HUDEP-2 (cell line): ENCODE data around the gene BICD2.
A peak's percentile ranks its signal among the peaks of the same experiment; 100 is the strongest.
"Not testable (repeated sequence)": the region's sequence is repeated elsewhere in the genome, so short reads cannot be mapped to it uniquely, and the experiment has no call there.

Source experiments
- DNase-seq, 76 experiments: peaks; one replicate each; lab custom pipeline; 2025; ENCODE audit not compliant: unreplicated experiment in 76 of 76; lab: John Stamatoyannopoulos, UW

Gene BICD2

DNA sequence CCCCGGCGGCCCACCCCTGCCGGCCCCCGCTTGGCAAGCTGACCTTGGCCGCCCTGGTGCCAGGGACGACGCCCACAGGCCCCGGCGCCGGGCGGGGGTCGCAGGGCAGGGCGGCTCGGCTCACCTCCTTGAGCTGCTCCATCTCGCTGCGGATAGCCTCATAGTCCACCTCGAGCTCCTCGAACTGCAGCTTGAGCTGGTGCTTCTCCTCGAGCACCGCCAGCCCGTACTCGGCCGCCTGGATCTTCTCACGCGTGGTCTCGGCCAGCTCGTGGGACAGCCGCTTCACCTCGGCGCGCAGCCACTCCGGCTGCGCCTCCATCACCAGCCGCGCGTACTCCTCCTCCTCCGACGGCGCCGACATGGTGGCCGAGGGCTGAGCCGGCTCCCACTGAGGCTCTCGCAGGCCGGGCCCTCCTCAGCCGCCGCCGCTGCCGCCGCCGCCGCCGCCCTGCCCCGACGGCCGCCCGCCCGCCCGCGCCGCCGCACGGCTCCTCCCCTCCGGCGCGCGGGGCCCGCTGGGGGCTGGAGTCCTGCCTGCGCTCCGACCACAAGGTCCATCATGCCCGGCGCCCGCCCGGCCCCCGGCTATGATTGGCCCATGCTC, at the start of gene BICD2:
BICD2 (minus strand) TSS at position 453 of the 607 bp plus-strand sequence; CDS start at position 364, 89 bp downstream.
- no peak for DNase-seq

DNA sequence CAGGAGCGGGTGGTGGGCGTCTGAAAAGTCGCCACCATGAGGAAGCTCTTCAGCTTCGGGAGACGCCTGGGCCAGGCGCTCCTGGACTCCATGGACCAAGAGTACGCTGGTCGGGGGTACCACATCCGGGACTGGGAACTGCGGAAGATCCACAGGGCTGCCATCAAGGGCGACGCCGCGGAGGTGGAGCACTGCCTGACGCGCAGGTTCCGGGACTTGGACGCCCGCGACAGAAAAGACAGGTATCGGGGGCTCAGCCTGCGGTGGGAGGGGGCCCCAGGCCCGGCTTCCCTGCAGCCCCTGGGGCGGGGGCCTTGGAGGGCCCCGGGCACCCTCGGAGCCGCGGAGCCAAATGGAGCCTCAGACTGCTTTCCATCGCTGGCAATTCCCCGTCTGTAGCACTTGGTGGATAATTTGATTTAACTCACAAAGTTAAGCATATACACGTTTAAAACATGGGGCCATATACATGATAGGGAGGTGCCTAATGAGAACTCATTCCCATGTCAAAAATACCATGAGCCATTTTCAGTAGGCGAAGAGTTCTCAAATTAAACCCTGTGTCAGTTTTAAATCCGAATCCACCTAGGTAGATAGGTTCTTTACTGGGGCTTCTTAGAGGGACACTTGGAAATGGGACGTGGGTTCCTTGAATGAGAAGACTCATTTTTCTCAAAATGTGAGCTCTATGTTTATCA, 45.1 kb upstream of the BICD2 start:
- not testable (repeated sequence) for DNase-seq

DNA sequence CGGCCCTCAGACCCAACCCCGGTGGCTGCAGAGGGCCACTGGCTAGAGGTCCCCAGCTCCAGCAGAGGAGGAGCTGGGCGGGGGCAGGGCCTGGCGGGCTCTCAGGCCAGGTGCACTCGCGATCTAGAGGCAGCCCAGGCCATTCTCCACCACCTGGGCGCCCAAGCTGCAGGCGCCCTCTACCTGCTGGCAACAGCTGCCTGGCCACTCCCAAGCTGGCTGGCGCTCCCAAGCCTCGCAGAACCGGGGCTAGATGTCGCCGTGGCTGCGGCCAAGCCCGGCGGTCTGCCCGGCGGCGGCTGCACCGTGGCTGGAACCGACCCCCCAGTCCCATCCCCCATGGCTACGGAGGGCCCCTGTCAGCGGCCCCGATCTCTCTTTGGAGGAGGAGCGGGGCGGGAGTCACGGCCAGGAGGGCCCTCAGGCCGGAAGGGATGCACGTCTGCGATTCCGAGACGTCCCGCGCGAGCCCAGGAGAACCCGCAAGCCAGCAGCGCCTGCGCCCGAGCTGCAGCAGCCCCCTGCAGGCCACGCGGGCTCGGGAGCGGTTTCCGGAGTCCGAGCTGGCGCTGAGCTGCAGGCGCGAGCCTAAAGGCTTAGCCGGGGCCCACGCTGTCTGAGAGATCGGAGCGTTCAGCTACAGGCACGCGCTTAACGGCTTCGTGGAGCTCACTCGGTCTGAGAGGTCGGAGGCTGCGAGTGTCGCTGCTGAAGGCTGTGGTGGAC, 44.3 kb upstream of the BICD2 start:
- DNase-seq: peak in 17 of 76 experiments; percentile 1 to 43 (median 11)

DNA sequence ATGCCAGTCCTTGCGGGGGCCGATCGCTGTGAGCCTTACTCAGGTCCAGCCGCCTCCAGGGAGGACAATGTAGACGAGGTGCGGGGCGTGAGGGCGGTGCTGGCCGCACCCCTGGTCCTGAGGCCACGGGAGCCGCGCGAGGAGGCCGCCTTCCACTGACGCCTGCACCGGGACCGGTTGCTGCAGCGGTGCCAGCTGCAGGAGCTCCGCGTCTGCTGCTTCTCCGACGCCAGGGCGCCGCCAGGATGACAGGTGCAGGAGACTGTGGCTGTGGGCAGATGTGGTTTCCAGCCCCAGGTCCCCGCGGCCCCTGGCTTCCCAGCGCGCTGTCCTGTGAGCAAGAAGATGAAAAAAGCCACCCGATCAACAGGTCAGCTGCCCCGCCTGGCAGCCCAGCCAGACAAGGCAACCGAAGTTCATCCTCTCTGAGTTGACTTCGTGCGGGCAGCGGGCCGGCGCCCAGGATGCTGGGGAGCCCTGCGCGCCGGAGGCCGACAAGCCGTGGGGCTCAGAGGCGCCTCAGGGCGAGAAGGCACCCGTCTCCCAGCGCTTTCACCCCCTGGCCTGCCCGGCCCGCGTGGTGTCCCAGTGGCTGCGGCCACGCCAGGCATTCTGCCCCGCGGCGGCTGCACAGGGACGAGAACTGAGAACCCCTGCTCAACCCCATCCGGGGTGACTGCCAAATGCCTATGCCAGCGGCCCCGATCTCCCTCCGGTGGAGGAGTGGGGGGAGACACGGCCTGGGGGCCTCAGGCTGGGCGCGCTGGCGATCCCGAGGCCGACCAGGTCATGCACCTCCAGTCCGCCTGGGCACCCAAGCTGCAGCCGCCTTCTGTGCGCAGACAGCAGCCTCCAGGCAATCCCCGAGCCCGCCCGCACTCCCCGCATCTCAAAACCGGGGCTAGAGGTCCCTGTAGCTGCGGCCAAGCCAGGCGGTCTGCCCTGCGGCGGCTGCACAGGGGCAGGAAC, 43.4 kb upstream of the BICD2 start:
- no peak for DNase-seq

DNA sequence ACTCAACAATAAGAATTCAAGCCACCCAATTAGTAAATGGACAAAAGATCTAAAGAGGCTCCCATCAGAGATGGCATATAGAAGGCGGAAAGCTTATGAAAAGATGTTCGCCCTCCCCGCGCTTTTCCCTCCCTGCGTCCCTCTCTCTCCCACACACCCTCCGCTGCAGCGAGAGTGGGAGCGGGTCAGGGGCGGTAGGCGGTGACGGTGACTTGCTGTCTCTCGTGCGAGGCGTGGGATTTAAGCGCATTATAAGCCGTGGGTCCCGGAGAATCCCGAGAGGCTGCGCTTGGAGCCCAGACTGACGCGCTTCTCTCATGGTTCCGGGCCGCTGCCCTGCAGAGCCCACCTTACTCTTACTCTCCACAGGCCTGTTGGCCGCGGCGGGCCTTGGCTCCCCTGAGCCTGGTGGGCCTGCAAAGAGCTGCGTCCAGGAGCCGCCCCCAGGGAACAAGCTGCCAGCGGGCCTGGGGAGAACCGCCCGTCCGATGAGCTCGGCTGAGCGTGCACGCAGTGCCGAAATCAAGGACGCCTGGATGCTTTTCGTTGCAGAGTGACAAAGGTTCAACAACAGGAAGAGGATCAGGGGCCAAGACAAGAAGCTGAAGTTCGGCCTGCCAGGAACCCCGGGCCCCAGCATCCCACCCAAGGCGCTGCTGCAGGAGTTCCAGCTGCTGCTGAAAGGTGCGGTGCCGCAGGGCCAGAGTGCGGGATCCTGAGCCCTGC, 42.6 kb upstream of the BICD2 start:
- no peak for DNase-seq

DNA sequence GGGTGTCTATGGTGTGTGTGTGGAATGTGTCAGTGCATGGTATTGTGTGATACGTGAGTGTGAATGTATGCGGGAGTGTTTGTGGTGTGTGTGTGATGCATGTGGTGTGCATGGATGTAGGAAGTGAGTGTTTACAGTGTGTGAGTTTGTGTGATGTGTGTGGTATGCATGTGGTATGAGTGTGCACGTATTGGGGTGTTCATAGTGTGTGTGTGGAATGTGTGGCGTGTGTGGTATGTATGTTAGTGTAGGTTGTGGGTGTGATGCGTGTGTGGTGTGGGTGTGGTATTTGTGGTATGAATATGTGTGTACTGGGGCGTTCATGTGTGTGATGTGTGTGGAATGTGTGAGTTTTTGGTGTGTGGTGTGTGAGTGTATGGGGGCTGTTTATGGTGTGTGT, 40.1 kb upstream of the BICD2 start:
- DNase-seq: no peak

GRCh38 chr9:92798358-92798757, 33.7 kb upstream of the BICD2 start:
- no peak for DNase-seq

DNA sequence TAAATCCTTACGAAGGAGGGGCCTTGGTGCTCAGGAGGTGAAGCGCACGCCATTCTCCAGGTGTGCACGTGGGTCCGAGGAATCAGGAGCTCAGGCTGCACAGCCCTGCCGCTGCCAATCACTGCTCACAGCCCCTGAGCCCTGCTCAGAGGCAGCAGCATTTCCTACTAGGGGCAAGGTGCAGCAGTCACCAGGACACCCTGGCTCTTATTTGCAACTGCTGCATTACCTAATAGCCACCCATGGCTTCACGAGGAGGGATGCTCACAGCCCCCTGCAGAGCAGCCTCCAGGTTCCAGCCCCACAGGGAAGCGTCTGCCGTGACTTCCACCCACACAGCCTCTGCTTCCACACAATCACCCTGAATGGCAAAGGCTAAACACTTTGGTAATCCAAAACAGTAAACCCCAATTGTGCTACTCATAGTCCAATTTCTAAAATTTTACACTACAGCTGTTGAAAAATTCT, 31.7 kb upstream of the BICD2 start:
- not testable (repeated sequence) for DNase-seq

DNA sequence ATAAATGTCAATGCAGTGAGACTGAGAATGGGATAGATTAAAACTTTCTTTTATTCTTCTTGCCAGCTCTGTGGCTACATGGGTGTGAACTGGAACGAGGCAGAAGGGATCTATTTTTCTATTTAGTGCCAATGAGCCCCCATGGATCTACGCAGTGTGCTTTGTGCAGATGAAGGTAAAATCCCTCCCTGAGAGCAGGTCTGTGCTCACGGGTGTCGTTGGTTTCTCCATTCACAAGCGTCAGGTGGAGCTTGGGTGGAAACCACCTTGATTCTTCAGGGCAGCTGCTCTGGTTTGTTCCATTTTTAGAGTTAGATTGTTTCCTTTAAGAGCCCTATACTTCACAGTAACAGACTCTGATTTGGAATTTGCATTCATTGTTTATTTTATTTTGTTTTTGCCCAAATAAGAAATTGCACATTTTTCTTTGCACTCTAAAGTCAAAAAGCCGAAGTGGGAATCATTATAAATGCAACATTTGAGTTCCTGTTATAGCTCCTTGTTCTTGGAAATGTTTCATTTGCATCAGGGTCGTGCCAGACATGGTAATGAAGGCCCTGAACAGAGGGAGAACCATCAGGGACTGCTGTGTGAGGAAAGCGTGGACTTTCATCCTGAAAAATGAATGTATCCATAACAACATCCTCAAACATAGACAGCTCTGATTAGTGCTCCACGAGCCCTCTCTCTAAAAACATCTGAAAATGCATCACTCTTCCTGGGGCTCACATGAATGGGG, 31.1 kb upstream of the BICD2 start:
- DNase-seq: no peak

DNA sequence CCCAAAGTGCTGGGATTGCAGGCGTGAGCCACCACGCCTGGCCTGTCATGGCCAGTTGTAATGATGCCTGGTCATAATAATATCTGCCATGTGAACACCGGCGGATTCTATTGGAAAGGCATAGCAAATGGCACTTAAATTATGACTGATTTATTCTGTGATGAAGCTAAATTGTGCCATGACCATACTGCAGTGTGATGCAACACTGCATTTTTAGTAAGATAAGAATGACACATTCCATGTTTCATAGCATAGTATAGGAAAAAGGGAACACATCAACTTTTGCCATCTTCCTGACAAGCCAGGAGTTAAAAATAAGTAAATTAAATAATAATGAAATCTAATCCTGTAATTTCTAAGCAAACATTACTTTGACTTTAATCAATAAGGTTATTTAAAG, 30.4 kb upstream of the BICD2 start:
- DNase-seq: no peak

DNA sequence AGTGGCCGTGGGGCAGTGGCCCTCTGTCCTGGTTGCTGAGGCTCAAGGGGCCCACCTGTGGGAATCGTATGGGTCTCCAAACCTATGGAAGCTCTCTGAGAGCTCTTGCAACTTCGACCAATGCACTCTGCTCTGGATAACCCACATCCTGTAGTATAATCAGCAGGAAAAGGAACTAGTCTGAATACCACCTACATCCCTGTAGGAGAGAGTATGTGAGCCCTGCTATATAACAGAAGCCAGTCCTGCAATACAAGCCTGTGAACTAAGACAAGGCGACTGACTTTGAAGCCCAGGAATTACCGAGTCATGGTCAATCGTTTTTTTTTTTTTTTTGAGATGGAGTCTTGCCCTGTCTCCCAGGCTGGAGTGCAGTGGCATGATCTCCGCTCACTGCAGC, 29.8 kb upstream of the BICD2 start:
- DNase-seq: no peak

DNA sequence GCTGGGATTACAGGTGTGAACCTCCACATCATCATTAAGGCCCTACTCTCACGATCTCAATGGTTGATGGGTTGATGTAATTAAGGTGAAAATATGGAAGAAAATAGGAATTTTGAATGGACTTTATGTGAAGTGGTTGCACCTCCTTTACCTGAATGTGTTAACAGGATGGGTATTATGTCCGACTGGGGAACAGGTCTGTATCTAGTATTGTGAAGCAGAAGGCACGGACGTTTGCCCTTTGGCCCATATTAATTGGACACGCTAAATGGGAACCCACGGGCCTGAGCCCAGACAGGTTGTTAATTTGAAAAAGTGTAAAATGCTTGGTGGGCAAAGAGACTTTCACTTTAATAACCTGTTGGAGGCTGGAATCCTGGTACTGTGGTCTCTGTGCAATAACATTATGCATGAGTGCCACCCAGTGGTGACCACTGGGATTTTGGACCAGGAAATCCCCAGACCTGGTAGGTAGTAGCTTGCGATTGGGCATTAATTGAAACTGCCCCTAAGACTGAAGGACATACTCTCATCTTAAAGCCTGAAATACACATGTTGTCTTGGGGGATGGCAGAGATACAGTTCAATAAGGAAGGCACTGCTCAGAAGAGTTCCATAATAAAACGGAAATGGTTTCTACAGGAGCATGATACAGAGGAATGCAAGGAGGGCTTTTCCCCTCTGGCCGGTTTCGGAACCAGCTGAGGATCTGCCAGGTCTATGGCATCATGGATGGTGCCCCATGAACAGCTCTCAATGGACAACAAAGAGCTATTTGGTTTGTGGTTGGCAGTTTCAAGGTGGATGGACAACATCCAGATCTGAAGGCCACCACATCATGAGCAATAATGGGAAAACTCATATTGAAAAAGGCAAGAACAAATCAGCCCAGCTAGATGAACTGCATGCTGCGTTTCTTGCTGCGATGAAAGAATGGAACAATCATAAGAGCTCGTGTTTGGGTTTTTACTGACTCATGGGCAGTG, 26.2 kb upstream of the BICD2 start:
- peak in 58 of 76 experiments; percentile 4 to 74 (median 48) for DNase-seq

DNA sequence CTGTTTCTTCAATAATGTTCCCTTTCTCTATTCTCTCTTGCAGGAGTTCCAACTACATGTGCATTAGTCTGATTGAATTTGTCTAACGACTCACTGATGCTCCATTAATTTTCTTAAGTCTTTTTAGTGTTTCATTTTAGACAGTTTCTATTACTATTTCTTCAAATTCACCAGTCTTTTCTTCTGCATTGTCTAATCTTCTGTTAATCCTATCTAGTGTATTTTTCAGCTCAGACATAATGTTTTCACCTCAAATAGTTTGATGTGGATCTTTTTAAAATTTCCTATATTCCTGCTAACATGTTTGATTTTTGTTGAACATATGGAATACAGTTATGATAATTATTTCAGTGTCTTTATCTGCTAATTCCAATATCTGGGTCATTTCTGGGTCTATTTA, 21.7 kb upstream of the BICD2 start:
- DNase-seq: no peak

- no peak for DNase-seq
These were observed 17.3 kb upstream of the BICD2 start for GRCh38 chr9:92781899-92782298.

DNA sequence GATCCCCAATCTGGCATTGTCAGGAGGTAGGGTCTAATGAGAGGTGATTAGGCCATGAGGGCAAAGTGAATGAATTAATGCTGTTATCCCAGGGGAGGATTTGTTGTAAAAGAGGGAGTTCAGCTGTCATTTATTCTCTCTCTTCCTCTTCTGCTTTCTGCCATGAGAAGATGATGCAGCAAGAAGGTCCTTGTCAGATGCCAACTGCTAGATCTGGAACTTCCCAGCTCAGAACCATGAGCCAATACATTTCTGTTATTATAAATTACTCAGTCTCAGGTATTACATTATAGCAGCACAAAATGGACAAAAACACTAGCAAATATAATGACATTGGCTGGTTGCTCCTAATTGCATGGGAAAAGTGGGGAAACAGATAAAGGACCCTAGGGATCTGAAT, 15.6 kb upstream of the BICD2 start:
- no peak for DNase-seq

DNA sequence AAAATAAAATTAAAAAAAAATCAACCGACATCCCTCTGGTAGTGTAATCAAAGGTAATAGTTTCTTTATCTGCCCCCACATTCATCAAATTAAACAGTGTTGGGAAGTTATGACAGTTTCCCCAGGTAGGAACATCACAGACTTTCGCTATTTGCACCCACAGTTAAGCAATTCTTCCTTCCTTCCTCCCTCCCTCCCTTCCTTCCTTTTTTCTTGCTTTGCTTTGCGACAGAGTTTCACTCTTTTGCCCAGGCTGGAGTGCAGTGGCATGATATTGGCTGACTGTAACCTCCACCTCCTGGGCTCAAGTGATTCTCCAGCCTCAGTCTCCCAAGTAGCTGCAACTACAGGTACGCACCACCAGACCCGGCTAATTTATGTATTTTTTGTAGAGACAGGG, 10.8 kb upstream of the BICD2 start:
- DNase-seq: no peak

- no peak for DNase-seq
These were observed 9.6 kb upstream of the BICD2 start for GRCh38 chr9:92774274-92774673.

DNA sequence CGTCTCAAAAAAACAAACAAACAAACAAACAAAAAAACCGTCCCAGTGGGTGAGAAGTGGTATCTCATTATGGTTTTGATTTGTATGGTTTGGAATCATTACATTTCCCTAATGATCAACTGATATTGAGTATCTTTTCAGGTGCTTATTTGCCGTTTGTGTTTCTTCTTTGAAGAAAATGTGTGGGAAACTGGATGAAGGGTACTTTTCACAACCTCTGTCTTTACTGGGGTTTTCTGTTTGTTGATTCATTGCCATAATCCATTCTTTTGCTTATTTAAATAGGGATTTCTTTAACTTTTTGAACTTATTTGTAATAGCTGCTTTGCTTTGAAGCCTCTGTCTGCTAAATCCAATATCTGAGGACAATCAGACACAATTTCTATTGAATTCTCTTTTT, 9.2 kb upstream of the BICD2 start:
- no peak for DNase-seq
